ENCODE results near the gene KCNAB2.

Gene KCNAB2

DNA sequence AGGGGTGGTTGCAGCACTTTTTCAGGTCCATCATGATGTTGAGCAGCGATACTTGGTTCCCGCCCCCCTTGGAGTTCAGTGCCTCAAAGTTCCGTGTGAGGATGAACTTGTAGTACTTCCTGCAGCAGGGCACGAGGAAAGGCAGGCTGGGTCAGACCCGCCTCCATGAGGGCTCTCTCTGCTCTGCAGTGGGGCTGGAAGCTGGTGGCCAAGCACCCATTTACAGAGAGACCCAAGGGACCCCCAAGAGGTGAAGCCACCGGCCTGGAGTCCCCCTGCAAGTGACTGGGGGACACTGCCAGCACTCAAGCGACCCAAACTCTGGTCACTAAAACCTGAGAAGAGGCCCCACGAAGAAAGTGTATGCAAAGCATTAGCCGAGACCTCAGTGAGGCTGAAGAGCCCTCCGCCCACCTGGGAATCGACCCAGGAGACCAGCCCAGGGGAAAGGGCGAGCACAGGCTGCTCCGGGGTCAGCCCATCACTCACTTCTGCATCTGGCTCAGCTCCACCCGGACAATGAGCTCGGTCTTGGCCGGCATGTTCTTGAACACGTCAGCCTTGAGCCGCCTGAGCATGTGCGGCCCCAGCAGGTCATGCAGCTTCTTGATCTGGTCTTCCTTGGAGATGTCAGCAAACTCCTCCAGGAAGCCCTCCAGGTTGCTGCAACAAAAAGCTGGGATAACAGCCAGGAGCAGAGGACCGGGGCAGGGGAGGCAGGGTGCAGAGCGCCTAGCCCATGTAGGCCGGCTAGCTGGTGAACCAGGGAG is 89.2 kb downstream of the KCNAB2 start:
- Histone ChIP-seq H3K79me2 (ENCODE audit: low read length) (no peaks in the 10 kb centered on the region), H3K27ac (ENCODE audit: low read length) (no peak overlapping the region), H4K20me1 (ENCODE audit: insufficient read depth, low read length) (no peaks in the 10 kb centered on the region), H2AFZ (ENCODE audit: low read length) (no peak overlapping the region), H3F3A (ENCODE audit: insufficient read depth, low read length) (no peaks in the 10 kb centered on the region), H3K9me3 (replicated peaks; ENCODE audit: insufficient read depth, low read length) (no peaks in the 10 kb centered on the region), H3K27me3 (replicated peaks; ENCODE audit: insufficient read depth, low read length) (peaks cover 99% of the 10 kb centered on the region), H3K36me3 (replicated peaks; ENCODE audit: insufficient read depth, low read length) (no peaks in the 10 kb centered on the region), H3K4me3 (ENCODE audit: low read length) (no peak overlapping the region), H3K4me1 (ENCODE audit: low read length) (no peaks in the 10 kb centered on the region), H3K9me2 (replicated peaks; ENCODE audit: insufficient read depth, low read length) (no peaks in the 10 kb centered on the region), H3K9ac (ENCODE audit: low read length) (no peak overlapping the region), H3K4me2 (ENCODE audit: low read depth, low read length) (no peak overlapping the region)
- no peak for DNase-seq
- no peak for TF ChIP-seq EZH2phosphoT487 (IDR thresholded peaks at IDR 0.05; ENCODE audit: low read length)
- TF ChIP-seq EZH2 (optimal IDR thresholded peaks at IDR 0.05; ENCODE audit: low read depth, low read length), result no peak
- no peak for TF ChIP-seq CTCF (IDR thresholded peaks at IDR 0.05; ENCODE audit: low read length)

GRCh38 chr1:6136516-6137220 is 91.0 kb downstream of the KCNAB2 start:
- no peaks in the 10 kb centered on the region for H3K36me3 ChIP-seq (replicated peaks; ENCODE audit: insufficient read depth, low read length)
- H3K27me3 ChIP-seq (replicated peaks; ENCODE audit: insufficient read depth, low read length), result peaks cover 91% of the 10 kb centered on the region
- DNase-seq, result no peak
- no peaks in the 10 kb centered on the region for H3K9me2 ChIP-seq (replicated peaks; ENCODE audit: insufficient read depth, low read length)
- H3K9ac ChIP-seq (ENCODE audit: low read length), result no peak overlapping the region
- TF ChIP-seq EZH2phosphoT487 (IDR thresholded peaks at IDR 0.05; ENCODE audit: low read length), result no peak
- no peak for TF ChIP-seq EZH2 (optimal IDR thresholded peaks at IDR 0.05; ENCODE audit: low read depth, low read length)
- no peak for TF ChIP-seq CTCF (IDR thresholded peaks at IDR 0.05; ENCODE audit: low read length)
- no peak overlapping the region for H2AFZ ChIP-seq (ENCODE audit: low read length)
- H3F3A ChIP-seq (ENCODE audit: insufficient read depth, low read length), result no peaks in the 10 kb centered on the region
- no peak overlapping the region for H3K27ac ChIP-seq (ENCODE audit: low read length)
- H3K4me3 ChIP-seq (ENCODE audit: low read length), result no peak overlapping the region
- no peaks in the 10 kb centered on the region for H3K9me3 ChIP-seq (replicated peaks; ENCODE audit: insufficient read depth, low read length)
- H3K4me1 ChIP-seq (ENCODE audit: low read length), result no peaks in the 10 kb centered on the region
- H4K20me1 ChIP-seq (ENCODE audit: insufficient read depth, low read length), result no peaks in the 10 kb centered on the region
- H3K4me2 ChIP-seq (ENCODE audit: low read depth, low read length), result no peak overlapping the region
- H3K79me2 ChIP-seq (ENCODE audit: low read length), result no peaks in the 10 kb centered on the region

- H3K4me1 ChIP-seq (ENCODE audit: low read length), result no peaks in the 10 kb centered on the region
- H3K9me2 ChIP-seq (replicated peaks; ENCODE audit: insufficient read depth, low read length), result no peaks in the 10 kb centered on the region
- no peak overlapping the region for H3K4me2 ChIP-seq (ENCODE audit: low read depth, low read length)
- no peak overlapping the region for H3K27ac ChIP-seq (ENCODE audit: low read length)
- no peaks in the 10 kb centered on the region for H4K20me1 ChIP-seq (ENCODE audit: insufficient read depth, low read length)
- TF ChIP-seq EZH2phosphoT487 (IDR thresholded peaks at IDR 0.05; ENCODE audit: low read length), result no peak
- no peak for TF ChIP-seq EZH2 (optimal IDR thresholded peaks at IDR 0.05; ENCODE audit: low read depth, low read length)
- no peak for TF ChIP-seq CTCF (IDR thresholded peaks at IDR 0.05; ENCODE audit: low read length)
- no peaks in the 10 kb centered on the region for H3K79me2 ChIP-seq (ENCODE audit: low read length)
- H3F3A ChIP-seq (ENCODE audit: insufficient read depth, low read length), result no peaks in the 10 kb centered on the region
- no peak overlapping the region for H3K4me3 ChIP-seq (ENCODE audit: low read length)
- H3K27me3 ChIP-seq (replicated peaks; ENCODE audit: insufficient read depth, low read length), result peaks cover 91% of the 10 kb centered on the region
- DNase-seq, result no peak
- H3K9ac ChIP-seq (ENCODE audit: low read length), result no peak overlapping the region
- no peaks in the 10 kb centered on the region for H3K9me3 ChIP-seq (replicated peaks; ENCODE audit: insufficient read depth, low read length)
- H2AFZ ChIP-seq (ENCODE audit: low read length), result no peak overlapping the region
- no peaks in the 10 kb centered on the region for H3K36me3 ChIP-seq (replicated peaks; ENCODE audit: insufficient read depth, low read length)
Measured at GRCh38 chr1:6137758-6138157, 92.1 kb downstream of the KCNAB2 start.

Data from MM.1S (cell line).